ENCODE data around the gene ZBTB34. TPM values are rescaled to one million over a fixed set of nuclear protein-coding genes. Genes with fewer than 3 reads are reported as not detected.
"Not testable (repeated sequence)": the region's sequence is repeated elsewhere in the genome, so short reads cannot be mapped to it uniquely, and the experiment has no call there.

Gene ZBTB34
- total RNA-seq, result 8.2 TPM in 2 replicates

- intact Hi-C loops (cut with micrococcal nuclease), result loop anchor here (2.0 to 5.0 kb wide), 2 partner anchors 52 to 55 kb away; partner anchors contain the start of genes RALGPS1 and ZBTB43
These were observed at the start of gene ZBTB34 for GRCh38 chr9:126860077-126860756. Gene ZBTB34, plus strand, starts transcription at chr9:126860639. Its CDS starts 18,761 bp downstream, at chr9:126879400.

GRCh38 chr9:126813072-126813471 is 47.4 kb upstream of the ZBTB34 start:
- intact Hi-C loops (cut with micrococcal nuclease), result no loop called here

GRCh38 chr9:126814091-126814490 is 46.3 kb upstream of the ZBTB34 start:
- intact Hi-C loops (cut with micrococcal nuclease), result no loop called here

- intact Hi-C loops (cut with micrococcal nuclease), result not testable (repeated sequence)
These were observed 42.8 kb upstream of the ZBTB34 start for GRCh38 chr9:126817615-126818014.

GRCh38 chr9:126818482-126818881 is 42.0 kb upstream of the ZBTB34 start:
- intact Hi-C loops (cut with micrococcal nuclease), result no loop called here

- intact Hi-C loops (cut with micrococcal nuclease), result no loop called here
These were observed 41.0 kb upstream of the ZBTB34 start for GRCh38 chr9:126819482-126819881.

- intact Hi-C loops (cut with micrococcal nuclease), result no loop called here
These were observed 38.2 kb upstream of the ZBTB34 start for GRCh38 chr9:126822278-126822677.

- intact Hi-C loops (cut with micrococcal nuclease), result no loop called here
These were observed 37.6 kb upstream of the ZBTB34 start for GRCh38 chr9:126822873-126823272.

- intact Hi-C loops (cut with micrococcal nuclease), result not testable (repeated sequence)
These were observed 36.4 kb upstream of the ZBTB34 start for GRCh38 chr9:126824052-126824451.

GRCh38 chr9:126827227-126827626 is 33.2 kb upstream of the ZBTB34 start:
- intact Hi-C loops (cut with micrococcal nuclease), result no loop called here

GRCh38 chr9:126829035-126829434 is 31.4 kb upstream of the ZBTB34 start:
- intact Hi-C loops (cut with micrococcal nuclease), result no loop called here

GRCh38 chr9:126830827-126831226 is 29.6 kb upstream of the ZBTB34 start:
- intact Hi-C loops (cut with micrococcal nuclease), result loop anchor here (1.0 kb wide), 1 partner anchor 25 kb away; no protein-coding TSS in a partner anchor

- intact Hi-C loops (cut with micrococcal nuclease), result no loop called here
These were observed 28.0 kb upstream of the ZBTB34 start for GRCh38 chr9:126832440-126832839.

GRCh38 chr9:126833020-126833419 is 27.4 kb upstream of the ZBTB34 start:
- intact Hi-C loops (cut with micrococcal nuclease), result no loop called here

GRCh38 chr9:126833710-126834345 is 26.6 kb upstream of the ZBTB34 start:
- intact Hi-C loops (cut with micrococcal nuclease), result no loop called here

- intact Hi-C loops (cut with micrococcal nuclease), result no loop called here
These were observed 25.8 kb upstream of the ZBTB34 start for GRCh38 chr9:126834672-126835071.

- intact Hi-C loops (cut with micrococcal nuclease), result no loop called here
These were observed 24.2 kb upstream of the ZBTB34 start for GRCh38 chr9:126836216-126836615.

- intact Hi-C loops (cut with micrococcal nuclease), result no loop called here
These were observed 22.2 kb upstream of the ZBTB34 start for GRCh38 chr9:126838055-126838811.

- intact Hi-C loops (cut with micrococcal nuclease), result no loop called here
These were observed 21.5 kb upstream of the ZBTB34 start for GRCh38 chr9:126838895-126839294.

- intact Hi-C loops (cut with micrococcal nuclease), result no loop called here
These were observed 21.1 kb upstream of the ZBTB34 start for GRCh38 chr9:126839301-126839700.

- intact Hi-C loops (cut with micrococcal nuclease), result no loop called here
These were observed 18.1 kb upstream of the ZBTB34 start for GRCh38 chr9:126842220-126842842.

All from T-helper 2 cell treated with Interferon-gamma antibody and Interleukin-4, amounts not matched to agents 100 ng/mL and 5 ng/mL, for 36 hours (primary cell).